Medulla oblongata (tissue), 1 donor: Measurements from ENCODE around the gene AJAP1.

ENCODE experiments used
- DNase-seq: peaks from one replicate; pipeline ENCODE4 v3.0.0-alpha.2; 2015; ENCODE audit errors: extremely low spot score

The AJAP1 gene

DNA sequence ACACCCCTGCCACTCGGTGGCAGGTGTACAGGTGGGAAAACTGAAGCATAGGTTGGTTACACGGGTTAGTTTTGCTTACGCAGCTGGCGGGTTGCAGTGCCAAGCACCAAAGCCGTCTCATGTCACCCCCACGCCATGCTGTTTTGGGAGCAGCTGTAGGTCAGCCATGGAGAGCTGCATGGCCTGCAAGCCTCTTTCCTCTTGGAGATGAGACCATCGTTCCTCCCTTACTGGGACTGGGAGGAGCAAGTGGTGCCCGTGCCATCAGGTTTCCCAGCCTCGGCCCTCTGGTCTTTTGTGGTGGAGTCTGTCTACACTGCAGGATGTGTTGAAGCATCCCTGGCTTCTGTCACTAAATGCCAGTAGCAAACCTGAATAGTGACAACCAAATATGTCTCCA lies 46.9 kb downstream of the AJAP1 start:
- no peak for DNase-seq

DNA sequence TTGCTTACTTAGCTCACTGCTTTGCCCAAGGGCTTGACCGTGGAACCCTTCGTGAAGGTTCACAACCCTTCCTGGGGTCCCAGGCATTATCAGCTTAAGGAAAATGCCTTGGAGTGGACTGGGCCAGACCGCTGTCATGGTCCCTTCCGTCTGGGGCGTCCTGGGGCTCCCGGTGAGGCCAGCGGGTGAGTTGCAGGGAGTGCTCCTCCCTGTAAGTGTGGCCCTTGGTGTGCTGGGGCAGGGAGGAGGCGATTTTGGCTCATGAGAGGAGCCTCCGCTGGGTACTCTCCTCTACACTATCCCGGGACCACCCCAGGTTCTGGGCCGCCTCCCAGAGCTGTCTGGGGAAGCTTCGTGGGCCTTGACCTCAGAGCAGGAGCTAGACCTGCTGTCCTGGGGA lies 48.1 kb downstream of the AJAP1 start:
- no peak for DNase-seq

DNA sequence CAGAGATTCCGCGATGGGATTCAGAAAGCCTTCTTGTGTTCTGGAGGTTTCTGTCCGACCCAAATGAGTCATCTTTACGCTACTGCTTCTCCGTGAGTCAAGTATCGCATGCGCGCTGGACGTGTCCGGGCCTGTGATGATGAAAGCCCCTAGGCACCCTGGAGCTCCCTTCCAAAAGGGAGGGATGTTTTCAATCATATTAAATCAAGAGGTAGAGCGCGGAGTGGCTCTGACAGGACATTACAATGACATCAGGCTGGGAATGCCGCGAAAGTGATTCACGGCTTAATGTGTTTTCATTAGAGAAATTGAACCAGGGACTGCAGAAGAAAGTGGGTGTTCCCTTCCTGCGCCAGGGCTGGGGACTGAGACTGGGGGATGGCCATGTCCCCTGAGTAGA lies 48.5 kb downstream of the AJAP1 start:
- DNase-seq: no peak

DNA sequence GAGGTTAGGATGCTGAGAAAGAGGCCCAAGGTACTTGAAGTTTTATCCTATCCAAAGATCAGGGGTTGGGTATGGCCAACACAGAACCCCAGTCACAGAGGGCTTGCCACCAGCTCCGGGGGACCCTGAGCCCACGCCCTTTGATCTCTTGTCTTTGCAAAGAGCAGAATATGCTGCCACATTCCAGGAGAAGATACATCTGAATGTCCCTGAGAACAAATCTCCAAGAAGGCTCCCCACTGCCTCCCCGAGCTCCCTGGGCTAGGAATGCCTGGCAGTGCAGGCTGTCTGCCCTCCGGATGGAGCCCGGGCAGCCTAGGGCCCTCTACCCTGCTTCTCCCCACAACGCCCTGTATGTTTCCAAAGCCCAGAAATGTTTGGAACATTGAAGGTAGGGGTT lies 49.2 kb downstream of the AJAP1 start:
- no peak for DNase-seq

DNA sequence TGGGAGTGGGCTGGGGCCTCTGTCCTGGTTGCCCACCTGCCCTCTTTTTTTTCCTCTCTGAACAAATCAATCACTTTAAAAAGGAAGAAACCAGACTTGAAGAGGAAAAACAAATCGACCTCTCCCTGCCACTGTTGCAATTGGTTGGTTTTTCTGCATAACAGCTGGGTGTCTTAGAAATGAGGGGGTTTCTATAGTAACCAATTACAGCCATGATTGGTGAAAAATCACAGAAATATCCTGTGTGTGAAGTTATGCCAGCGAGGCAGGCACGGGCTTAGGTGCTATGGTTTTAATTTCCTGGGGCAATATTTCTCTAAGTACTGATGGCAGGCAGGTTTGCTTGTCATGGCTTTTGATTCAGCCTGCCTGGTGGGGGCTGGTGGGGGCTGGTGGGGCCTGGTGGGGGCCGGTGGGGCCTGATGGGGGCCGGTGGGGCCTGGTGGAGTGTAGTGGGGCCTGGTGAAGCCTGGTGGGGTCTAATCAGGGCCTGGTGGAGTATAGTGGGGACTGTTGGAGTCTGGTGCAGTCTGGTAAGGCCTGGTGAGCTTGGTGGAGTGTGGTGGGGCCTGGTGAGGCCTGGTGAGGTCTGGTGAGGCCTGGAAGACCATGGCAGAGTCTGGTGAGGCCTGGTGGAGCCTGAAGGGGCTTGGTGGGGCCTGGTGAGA lies 54.6 kb downstream of the AJAP1 start:
- no peak for DNase-seq

DNA sequence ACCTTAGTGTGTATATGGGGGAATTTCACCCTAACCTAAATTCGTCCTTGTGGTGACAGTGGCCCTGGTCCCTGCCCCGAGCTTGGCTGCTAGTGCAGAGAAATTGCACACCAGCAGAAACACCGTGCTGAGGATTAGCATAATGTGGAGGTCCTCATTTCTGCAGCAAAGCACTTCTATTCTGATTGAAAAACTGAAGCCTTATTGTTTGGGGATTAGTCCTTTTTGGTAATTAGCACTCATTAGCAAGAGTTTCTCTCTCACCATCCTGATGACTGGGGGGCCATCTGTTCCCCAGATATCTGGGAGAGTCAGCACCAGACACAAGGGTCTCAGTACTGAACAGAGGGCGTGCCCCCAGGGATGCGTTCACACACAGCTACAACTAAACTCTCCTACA lies 55.2 kb downstream of the AJAP1 start:
- DNase-seq: no peak

DNA sequence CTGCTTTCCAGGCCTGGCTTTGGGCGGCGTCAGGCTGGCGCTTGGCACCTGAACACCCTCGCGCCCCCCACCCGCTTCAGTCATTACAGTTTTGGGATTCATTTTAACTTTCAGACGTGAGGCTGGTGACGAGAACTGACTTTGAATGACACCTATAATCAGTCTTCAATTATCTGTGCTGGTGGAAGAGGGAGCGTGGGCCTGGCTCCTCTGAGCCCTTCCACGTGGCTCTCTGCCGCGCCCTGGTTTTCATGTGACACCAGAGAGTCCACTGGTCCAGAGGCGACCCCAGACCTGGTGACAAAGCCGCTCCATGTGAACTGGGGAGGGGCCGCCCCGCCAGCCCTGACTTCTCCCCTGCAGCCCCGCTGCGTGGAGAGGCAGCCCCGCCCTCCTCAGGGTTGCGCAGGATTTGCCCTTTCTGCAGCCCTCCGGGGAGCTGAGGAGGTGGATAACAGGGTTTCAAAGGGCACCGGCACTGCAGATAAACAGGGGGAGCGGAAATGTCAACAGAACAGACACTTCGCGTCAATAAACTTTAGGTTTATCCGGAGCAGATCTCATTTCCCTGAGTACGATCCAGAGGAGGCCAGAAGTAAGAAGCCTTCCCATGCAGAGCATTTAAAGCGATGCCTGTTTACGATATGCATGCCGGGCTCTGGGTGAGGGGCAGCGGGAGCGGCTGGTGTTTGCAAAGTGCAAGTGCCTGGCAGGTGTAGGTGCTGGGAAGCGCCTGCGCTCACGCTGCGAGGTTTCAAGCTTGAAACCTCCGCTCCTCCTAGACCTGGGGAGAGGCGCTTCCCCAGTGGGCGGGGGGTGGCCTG lies 56.4 kb downstream of the AJAP1 start:
- no peak for DNase-seq

DNA sequence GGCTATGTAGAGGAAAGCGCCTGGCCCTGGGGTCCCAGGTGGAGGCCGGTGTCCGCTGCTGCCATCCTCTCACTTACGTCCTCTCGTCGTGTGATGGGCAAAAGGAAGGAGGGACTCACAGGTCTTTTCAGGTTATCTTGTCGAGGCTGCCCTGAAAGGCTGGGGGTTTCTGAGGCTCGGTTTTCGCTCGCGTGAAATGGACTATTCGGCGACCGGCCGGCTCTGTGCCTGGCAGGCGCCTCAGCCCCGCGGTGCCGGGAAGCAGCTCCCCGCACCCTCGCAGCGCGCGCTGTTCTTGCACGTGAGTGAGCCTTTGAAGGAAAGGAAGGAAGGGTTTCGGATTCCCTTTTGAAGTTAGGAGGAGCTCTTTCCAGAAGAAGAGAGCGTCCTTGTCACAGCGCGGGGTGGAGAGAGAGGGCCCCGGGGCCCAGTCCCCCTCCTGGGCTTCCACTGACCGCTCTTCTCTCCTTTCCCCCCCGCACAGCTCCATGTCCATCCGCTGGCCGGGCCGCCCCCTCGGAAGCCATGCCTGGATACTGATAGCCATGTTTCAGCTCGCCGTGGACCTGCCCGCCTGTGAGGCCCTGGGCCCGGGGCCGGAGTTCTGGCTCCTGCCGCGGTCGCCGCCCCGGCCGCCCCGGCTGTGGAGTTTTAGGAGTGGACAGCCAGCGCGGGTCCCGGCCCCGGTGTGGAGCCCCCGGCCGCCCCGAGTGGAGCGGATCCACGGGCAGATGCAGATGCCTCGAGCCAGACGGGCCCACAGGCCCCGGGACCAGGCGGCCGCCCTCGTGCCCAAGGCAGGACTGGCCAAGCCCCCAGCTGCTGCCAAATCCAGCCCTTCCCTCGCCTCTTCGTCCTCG lies 57.2 kb downstream of the AJAP1 start:
- no peak for DNase-seq

DNA sequence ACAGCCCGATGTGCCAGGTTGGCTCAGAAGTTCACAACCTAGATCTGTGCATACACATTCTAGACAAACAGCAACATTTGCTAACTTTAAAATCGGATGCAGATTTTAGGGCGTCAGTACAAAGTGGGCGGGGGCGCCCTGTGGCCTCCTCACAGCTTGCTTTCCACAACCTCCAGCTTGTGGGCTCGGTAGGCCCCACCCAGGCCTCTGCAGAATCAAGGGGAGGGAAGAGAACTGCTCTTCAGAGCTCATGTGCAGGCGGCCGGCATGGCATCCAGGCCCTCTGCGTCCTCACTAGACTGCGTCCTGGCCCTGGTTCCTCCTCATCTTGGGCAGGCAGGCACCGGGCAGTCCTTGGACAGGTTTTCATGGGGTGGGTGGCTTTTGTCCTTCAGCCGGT lies 59.3 kb downstream of the AJAP1 start:
- no peak for DNase-seq

DNA sequence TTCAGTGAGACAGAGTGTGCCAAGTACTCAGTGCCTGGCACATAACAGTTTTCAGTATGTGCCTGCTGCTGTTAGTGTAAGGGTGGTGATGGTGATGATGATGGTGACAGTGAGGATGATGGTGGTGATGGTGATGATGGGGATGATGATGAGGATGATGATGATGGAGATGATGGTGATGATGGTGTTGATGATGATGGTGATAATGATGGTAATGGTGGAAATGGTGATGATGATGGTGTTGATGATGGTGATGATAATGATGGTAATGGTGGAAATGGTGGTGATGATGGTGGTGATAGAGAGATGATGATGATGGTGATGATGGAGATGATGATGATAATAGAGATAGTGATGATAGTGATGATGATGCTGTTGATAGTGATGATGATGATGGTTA lies 62.0 kb downstream of the AJAP1 start:
- DNase-seq: no peak

DNA sequence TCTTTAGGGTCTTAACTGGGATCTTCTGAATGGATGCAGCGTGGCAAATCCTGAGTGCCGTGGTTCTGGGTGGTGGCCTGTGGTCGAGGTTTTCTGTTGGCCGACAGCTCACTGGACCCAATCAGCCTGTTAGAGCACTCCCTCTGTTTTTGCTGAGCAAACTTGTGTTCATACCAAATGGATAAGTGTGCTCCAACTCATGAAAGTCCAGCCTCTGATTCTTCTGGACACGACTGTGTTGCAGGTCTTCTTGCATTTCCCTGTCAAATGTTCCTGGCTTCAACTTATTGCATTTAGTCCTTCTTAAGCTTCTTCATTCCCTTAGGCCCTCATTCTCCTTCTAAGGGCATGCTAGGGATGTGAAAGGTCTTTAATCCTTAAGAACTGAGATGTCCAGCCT lies 63.7 kb downstream of the AJAP1 start:
- DNase-seq: no peak

DNA sequence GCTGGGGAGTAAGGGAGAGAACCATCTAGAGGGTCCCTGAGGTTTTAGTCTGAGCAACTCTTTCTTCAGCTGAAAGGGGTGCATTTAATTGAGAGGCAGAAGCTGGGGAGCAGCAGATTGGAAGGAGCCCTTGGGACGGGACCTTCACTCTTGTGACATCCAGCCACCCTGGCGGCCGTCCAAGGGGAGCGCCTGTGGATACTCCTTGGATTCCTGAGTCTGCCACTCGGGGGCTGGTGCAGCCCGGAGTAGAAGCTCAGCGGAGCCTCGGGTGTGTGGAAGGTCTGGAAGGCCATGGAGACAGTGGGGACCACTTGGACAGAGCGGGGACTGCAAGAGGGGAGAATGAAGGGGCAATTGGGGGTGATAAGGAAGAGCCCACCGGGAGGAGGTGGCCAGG lies 68.7 kb downstream of the AJAP1 start:
- no peak for DNase-seq

DNA sequence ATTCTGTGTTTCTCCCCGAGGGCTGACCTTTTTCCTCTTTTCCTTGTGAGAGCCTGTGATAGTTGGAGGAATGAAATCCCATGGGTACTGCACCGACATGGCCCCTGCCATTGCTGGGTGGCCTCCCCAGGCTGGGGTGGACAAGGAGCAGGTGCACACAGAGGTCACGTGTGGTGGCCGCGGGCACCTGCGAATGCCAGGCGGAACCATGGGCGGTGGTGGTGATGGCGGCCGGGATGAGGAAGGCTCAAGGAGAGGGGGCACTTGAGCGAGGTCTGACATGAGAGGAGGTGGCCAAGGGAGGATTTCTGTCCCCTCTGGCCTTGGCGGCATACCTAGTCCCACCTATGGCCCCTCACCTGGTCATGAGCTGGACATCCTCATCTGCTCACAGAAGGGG lies 69.6 kb downstream of the AJAP1 start:
- no peak for DNase-seq

DNA sequence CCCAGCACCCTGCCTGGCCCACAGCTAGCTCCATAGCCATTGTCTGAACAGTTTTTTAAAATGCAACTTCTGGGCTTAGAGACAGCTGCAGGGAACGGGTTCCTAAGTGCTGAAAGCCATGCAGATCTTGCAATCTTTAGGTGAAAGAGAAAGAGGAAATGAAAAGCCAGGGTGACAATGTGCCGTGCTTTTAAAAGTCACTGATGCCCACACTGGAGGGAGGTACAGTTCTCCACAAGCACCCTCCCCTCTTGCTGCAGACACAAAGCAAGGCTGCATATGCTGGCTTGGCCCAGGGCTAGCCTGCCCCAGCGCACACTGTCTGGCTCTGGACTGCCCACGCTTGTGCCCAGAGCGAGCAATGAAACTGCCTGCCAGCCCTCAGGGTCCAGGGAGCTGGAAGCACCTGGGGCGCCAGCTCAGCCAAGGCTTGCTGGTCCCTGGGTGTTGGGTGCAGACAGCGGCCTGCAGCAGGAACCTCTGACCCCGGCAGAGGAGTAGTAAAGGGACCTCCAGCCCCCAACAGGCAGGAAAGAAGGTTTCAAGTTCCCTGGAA lies 70.4 kb downstream of the AJAP1 start:
- no peak for DNase-seq

DNA sequence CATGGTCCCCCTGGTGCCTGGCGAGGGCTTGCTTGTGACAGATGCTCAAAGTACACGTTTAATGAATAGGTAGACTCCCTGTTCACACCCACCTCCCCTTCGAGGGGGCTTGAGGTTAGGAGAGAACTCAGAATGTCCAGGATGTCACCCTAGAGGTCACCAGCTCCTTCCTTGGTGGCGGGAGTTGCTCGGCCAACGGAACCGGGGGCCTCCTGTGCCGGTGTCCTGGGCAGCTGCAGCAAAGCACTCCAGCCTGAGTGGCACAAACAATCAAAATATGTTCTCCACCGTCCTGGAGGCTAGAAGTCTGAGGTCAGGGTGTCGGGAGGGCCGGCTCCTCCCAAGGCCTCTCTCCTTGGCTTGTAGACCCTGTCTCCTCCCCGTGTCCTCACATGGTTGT lies 71.0 kb downstream of the AJAP1 start:
- no peak for DNase-seq

DNA sequence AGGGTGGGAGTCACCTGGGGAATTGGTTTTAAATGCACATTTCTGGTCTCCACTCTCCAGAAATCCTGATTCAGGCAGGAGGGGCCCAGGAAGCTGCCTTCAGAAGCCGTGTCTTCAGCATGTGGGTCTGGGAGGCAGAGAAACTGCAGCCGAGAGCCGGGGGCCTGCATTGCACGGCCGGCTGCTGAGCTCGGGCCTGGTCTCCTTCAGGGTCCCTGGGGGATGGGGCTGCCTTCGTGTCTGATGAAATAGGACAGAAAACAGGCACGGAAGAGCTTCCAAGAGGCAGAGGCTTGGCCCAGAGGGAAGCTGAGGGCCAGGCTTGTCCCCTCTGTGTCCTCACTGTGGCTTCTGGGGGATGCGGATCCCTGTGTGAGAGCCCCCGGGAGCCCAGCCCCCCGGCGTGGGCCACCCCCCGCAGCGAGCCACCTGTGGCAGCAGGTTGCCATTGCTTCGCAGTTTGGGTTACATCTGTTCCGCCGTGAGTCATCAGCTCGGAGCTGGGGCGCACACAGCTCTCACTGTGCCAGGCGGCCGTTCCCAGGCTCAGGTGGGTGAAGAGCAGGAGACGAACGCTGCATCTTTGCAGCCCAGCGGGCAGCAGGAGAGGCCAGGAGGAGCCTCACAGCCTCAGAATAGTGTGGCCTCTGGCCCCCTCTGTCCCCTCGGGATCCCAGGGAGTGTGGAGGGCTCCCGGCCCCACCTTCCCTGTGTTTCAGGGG lies 72.4 kb downstream of the AJAP1 start:
- no peak for DNase-seq

DNA sequence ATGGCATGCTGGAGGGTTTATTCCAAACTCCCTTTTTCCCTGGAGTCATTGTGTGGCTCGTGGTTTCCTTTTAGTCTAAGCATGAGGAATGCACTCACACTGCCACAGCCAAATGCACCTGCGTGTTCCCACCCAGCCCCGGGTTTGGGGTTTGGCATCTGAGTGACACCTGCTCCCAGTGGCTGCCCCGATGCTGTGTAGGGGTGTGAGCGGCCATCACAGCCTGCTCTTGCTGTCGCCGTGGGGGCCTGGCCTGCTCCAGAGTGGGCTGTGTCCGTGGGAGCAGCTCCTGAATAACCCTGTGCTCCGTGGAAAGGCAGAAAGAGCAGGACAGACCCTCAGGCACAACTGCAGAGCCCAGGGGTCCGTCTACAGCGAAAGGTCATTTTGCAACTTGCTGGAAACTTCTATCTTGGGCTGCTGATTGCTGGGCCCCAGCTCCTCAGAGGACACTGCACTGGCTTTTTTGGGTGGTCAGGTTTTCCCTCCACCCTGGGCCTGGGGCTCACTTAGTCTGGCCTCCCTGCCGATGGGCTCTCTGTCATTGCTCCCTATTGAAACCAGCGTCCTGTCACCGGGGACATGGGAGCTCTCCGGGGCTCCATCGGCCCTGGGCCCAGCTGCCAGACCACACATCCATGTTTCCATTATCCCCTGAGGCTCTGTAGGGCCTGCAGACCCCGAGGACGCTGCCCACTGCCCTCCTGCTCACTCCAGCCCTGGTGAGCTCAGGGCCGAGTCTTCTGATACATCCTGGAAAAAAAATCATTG lies 74.1 kb downstream of the AJAP1 start:
- DNase-seq: no peak

DNA sequence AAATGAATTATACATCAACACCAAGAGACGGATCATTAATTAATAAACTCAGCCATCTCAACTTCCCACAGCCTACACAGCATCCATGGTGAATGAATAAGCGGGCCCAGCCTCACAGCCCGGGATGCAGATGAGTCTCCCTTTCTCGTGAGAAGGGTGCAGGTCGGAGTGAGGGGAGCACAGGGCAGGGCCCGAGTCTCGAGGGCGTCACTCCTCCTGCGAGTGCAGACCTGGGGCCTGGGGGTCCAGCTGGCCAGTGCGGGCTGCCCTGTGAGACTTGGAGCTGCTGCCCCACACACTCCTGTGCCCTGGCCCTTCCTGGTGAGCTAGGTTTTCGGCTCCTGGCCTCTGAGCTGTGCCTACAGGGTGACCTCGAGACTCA lies 74.7 kb downstream of the AJAP1 start:
- no peak for DNase-seq

DNA sequence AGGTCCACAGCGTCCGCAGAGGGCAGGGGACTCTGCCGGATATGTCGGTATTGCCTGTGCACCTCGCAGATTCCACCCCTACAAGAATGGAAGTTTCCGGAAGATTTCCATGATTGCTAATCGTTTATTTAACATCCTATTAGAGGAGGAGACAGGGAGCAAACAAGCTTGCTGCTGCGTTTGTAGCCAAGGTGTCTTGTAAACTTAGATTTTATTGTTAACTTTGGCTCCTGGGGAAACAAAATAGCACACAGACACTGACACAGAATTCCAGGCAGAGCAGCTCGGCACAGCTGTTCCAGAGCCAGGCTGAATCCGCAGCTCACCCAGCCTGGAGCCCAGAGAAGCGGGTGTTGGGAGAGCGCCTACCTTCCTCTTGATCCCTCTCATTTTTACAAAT lies 75.7 kb downstream of the AJAP1 start:
- DNase-seq: no peak

DNA sequence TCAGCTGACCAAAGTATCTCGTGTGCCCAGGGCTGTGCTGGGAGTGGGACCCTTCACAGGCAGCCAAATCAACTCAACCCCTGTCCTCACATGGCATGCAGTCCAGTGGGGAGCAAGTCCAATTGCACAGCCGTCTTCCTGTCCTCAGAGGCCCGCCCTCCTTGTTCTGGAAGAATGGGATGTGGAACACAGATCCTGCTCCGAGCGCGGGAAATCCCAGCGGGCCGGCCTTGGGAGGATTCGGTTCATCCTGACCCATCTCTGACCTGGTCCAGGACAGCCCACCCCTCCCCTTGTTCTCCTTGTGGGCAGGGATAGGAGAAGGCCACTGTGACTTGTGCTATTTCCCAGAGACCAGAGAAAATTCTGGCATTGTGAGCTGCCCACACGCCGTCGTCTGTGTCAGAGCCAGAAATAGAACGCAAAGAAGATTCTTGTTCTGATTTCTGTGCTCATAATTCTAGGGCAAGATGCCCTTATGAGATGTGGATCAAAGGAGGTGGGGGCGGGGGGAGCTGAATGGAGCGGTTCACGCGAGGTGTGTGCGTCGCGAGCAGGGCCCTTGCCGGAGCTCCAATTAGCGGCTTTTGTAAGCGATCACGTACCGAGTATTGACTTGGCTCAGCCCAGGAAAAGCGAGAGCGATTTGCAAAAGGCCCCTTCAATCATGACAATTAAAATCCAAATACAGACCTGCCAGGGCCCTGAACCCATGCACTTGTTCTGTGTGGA lies 79.2 kb downstream of the AJAP1 start:
- DNase-seq: no peak
